ENCODE measurements around the gene AMPD1.

Gene AMPD1

GRCh38 chr1:114695430-114696058 lies at the start of gene AMPD1:
TSS of gene AMPD1 (minus strand) at chr1:114695546. CDS start at chr1:114695471, 75 bp downstream.
- DNase-seq = no peak

- no peak for DNase-seq
Observed at GRCh38 chr1:114741963-114742746, 46.8 kb upstream of the AMPD1 start.

- no peak for DNase-seq
Observed at GRCh38 chr1:114740331-114740730, 45.0 kb upstream of the AMPD1 start.

- no peak for DNase-seq
Observed at GRCh38 chr1:114737314-114737849, 42.0 kb upstream of the AMPD1 start.

- DNase-seq = no peak
Observed at GRCh38 chr1:114735479-114735878, 40.1 kb upstream of the AMPD1 start.

- DNase-seq = no peak
Observed at GRCh38 chr1:114729782-114730181, 34.4 kb upstream of the AMPD1 start.

GRCh38 chr1:114728553-114728952 lies 33.2 kb upstream of the AMPD1 start:
- DNase-seq = no peak

- no peak for DNase-seq
Observed at GRCh38 chr1:114725230-114725629, 29.9 kb upstream of the AMPD1 start.

GRCh38 chr1:114723915-114724314 lies 28.6 kb upstream of the AMPD1 start:
- DNase-seq = no peak

- no peak for DNase-seq
Observed at GRCh38 chr1:114723457-114723856, 28.1 kb upstream of the AMPD1 start.

- DNase-seq = no peak
Observed at GRCh38 chr1:114720492-114720891, 25.1 kb upstream of the AMPD1 start.

- DNase-seq = no peak
Observed at GRCh38 chr1:114719424-114719787, 24.1 kb upstream of the AMPD1 start.

GRCh38 chr1:114718661-114719423 lies 23.5 kb upstream of the AMPD1 start:
- no peak for DNase-seq

- DNase-seq = peak; percentile 90
Observed at GRCh38 chr1:114716304-114717170, 21.2 kb upstream of the AMPD1 start, which contains the start of gene NRAS. TSS of gene NRAS (minus strand) at chr1:114716771. CDS start at chr1:114716160, 611 bp downstream.

GRCh38 chr1:114715952-114716303 lies 20.6 kb upstream of the AMPD1 start:
- DNase-seq = no peak

- DNase-seq = no peak
Observed at GRCh38 chr1:114712977-114713376, 17.6 kb upstream of the AMPD1 start.

GRCh38 chr1:114710360-114710759 lies 15.0 kb upstream of the AMPD1 start:
- no peak for DNase-seq

- no peak for DNase-seq
Observed at GRCh38 chr1:114707604-114708003, 12.3 kb upstream of the AMPD1 start.

GRCh38 chr1:114703242-114703641 lies 7.9 kb upstream of the AMPD1 start:
- DNase-seq = no peak

- DNase-seq = no peak
Observed at GRCh38 chr1:114702737-114703136, 7.4 kb upstream of the AMPD1 start.

- no peak for DNase-seq
Observed at GRCh38 chr1:114701931-114702330, 6.6 kb upstream of the AMPD1 start.

GRCh38 chr1:114700036-114700600 lies 4.8 kb upstream of the AMPD1 start:
- DNase-seq = no peak

Measured in NK-92 treated with Interleukin-12 subunit alpha and Interleukin-12 subunit beta, amount 100 ng/mL, for 24 hours (cell line).